ENCODE measurements around the gene KIRREL1. TPM values are rescaled to one million over a fixed set of nuclear protein-coding genes. Genes with fewer than 3 reads are reported as not detected.

Gene KIRREL1
- polyA plus RNA-seq, 1 donor (not counting 4 experiments of a cell fraction or from before 2014, with no cell fraction given), result 19.7 TPM

DNA sequence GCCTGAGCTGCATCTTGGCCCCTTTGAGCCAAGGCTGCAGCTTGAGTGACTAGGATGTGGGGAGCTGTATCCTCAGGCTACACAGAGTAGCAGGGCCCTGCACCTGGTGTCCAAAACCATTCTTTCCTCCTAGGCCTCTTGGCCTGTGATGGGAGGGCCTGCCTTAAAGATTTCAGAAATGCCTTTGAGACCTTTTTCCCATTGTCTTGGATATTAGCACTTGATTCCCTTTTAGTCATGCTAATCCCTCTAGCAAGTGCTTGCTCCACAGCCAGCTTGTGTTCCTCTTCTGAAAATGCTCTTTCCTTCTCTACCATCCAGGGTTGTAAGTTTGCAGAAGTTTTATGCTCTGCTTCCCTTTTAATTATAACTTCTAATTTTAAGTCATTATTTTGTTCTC lies 21.7 kb upstream of the KIRREL1 start:
- Histone ChIP-seq H4K20me1 (ENCODE audit: control insufficient read depth, extremely low read depth, insufficient read depth, low read length) (no peaks in the 10 kb centered on the region), H3K4me3 (ENCODE audit: control insufficient read depth in 2 of 3, extremely low read depth in 1 of 3, insufficient read depth in 2 of 3, low read depth in 1 of 3, low read length in 3 of 3) (no peak overlapping the region), H2AFZ (ENCODE audit: control insufficient read depth, low read length) (no peak overlapping the region), H3K36me3 (ENCODE audit: control insufficient read depth in 2 of 2, extremely low read depth in 1 of 2, insufficient read depth in 2 of 2, low read length in 2 of 2) (no peaks in the 10 kb centered on the region), H3K4me2 (ENCODE audit: control insufficient read depth, extremely low read depth, insufficient read depth, low read depth, low read length) (no peak overlapping the region), H3K9me3 (ENCODE audit: control insufficient read depth, low read depth, low read length) (peaks cover 5% of the 10 kb centered on the region), H3K9ac (ENCODE audit: control insufficient read depth, extremely low read depth, insufficient read depth, low read length) (no peak overlapping the region), H3K27ac (ENCODE audit: control insufficient read depth, insufficient read depth, low read length) (no peak overlapping the region), H3K4me1 (ENCODE audit: control insufficient read depth, extremely low read depth, insufficient read depth, low read length) (peaks cover 31% of the 10 kb centered on the region), H3K27me3 (ENCODE audit: control insufficient read depth, extremely low read depth, insufficient read depth, low read length) (no peaks in the 10 kb centered on the region), H3K9me1 (ENCODE audit: control insufficient read depth, extremely low read depth, insufficient read depth, low read length) (no peaks in the 10 kb centered on the region), H3K79me2 (ENCODE audit: control insufficient read depth, insufficient read depth, low read length) (no peaks in the 10 kb centered on the region)
- FAIRE-seq (no peak), DNase-seq (ENCODE audit: low read depth, low spot score) (no peak)
- no peak for TF ChIP-seq EZH2 (IDR thresholded peaks at IDR 0.05; ENCODE audit: low read length)
- TF ChIP-seq, protein P1, sequence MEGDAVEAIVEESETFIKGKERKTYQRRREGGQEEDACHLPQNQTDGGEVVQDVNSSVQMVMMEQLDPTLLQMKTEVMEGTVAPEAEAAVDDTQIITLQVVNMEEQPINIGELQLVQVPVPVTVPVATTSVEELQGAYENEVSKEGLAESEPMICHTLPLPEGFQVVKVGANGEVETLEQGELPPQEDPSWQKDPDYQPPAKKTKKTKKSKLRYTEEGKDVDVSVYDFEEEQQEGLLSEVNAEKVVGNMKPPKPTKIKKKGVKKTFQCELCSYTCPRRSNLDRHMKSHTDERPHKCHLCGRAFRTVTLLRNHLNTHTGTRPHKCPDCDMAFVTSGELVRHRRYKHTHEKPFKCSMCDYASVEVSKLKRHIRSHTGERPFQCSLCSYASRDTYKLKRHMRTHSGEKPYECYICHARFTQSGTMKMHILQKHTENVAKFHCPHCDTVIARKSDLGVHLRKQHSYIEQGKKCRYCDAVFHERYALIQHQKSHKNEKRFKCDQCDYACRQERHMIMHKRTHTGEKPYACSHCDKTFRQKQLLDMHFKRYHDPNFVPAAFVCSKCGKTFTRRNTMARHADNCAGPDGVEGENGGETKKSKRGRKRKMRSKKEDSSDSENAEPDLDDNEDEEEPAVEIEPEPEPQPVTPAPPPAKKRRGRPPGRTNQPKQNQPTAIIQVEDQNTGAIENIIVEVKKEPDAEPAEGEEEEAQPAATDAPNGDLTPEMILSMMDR (optimal IDR thresholded peaks at IDR 0.05 in 1 of 3, IDR thresholded peaks at IDR 0.05 in 1 of 3, conservative IDR thresholded peaks at IDR 0.05 in 1 of 3; ENCODE audit: extremely low read depth in 1 of 3, insufficient read depth in 2 of 3, low read length in 3 of 3), result no peak
- dilution Hi-C loops (cut with MboI; ENCODE audit: extremely low pct_ligation_motif_present, low sequenced_read_pairs), result loop anchor here (25.0 kb wide), 1 partner anchor 141 kb away; no protein-coding TSS in a partner anchor

DNA sequence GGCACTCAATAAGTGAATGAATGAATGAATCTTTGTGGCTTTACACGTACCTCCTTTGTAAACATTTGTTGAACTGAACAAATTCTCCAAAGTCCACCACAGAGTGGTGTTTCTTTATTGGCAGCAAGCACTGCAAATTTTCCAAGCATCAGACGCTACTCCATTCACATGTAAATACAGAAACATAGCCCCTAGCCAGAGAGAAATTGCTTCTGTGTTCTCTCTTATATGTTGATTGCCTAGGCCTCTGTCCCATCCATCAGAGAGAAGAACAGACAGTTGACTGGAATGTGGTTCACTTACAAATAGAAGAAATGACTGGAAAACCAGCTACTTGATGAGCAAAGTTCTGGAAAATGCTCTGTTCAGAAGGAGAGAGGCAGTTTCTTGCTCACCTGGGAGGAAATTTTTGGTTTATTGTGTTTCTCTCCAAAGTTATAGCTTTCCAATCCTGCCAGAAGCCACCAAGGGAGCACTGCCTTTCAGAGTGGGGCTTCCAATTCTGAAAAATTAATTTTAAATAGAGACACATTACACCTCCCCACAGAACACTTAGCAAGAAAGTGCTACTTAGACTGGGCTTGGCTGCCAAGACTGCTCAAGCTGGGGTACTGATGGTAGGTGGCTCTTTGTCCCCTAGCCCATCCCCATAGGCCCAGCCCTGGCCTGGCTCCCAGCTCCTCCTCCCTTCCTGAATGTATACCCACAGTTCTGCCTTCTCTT lies 18.1 kb upstream of the KIRREL1 start:
- no peaks in the 10 kb centered on the region for H3K36me3 ChIP-seq (ENCODE audit: control insufficient read depth in 2 of 2, extremely low read depth in 1 of 2, insufficient read depth in 2 of 2, low read length in 2 of 2)
- TF ChIP-seq, protein P1 (optimal IDR thresholded peaks at IDR 0.05 in 1 of 3, IDR thresholded peaks at IDR 0.05 in 1 of 3, conservative IDR thresholded peaks at IDR 0.05 in 1 of 3; ENCODE audit: extremely low read depth in 1 of 3, insufficient read depth in 2 of 3, low read length in 3 of 3), result no peak
- TF ChIP-seq EZH2 (IDR thresholded peaks at IDR 0.05; ENCODE audit: low read length), result no peak
- no peaks in the 10 kb centered on the region for H3K27me3 ChIP-seq (ENCODE audit: control insufficient read depth, extremely low read depth, insufficient read depth, low read length)
- no peaks in the 10 kb centered on the region for H4K20me1 ChIP-seq (ENCODE audit: control insufficient read depth, extremely low read depth, insufficient read depth, low read length)
- no peaks in the 10 kb centered on the region for H3K79me2 ChIP-seq (ENCODE audit: control insufficient read depth, insufficient read depth, low read length)
- DNase-seq (ENCODE audit: low read depth, low spot score) (no peak), FAIRE-seq (no peak)
- peaks cover 5% of the 10 kb centered on the region for H3K4me1 ChIP-seq (ENCODE audit: control insufficient read depth, extremely low read depth, insufficient read depth, low read length)
- H3K4me3 ChIP-seq (ENCODE audit: control insufficient read depth in 2 of 3, extremely low read depth in 1 of 3, insufficient read depth in 2 of 3, low read depth in 1 of 3, low read length in 3 of 3), result no peak overlapping the region
- H2AFZ ChIP-seq (ENCODE audit: control insufficient read depth, low read length), result no peak overlapping the region
- H3K9me3 ChIP-seq (ENCODE audit: control insufficient read depth, low read depth, low read length), result peaks cover 5% of the 10 kb centered on the region
- no peak overlapping the region for H3K4me2 ChIP-seq (ENCODE audit: control insufficient read depth, extremely low read depth, insufficient read depth, low read depth, low read length)
- H3K27ac ChIP-seq (ENCODE audit: control insufficient read depth, insufficient read depth, low read length), result no peak overlapping the region
- H3K9me1 ChIP-seq (ENCODE audit: control insufficient read depth, extremely low read depth, insufficient read depth, low read length), result no peaks in the 10 kb centered on the region
- dilution Hi-C loops (cut with MboI; ENCODE audit: extremely low pct_ligation_motif_present, low sequenced_read_pairs), result no loop called here
- no peak overlapping the region for H3K9ac ChIP-seq (ENCODE audit: control insufficient read depth, extremely low read depth, insufficient read depth, low read length)

Data from keratinocyte (primary cell).